Endothelial cell (in vitro differentiated cells): ENCODE data around the gene SIRPB2. TPM values are rescaled to one million over a fixed set of nuclear protein-coding genes. Genes with fewer than 3 reads are reported as not detected.
A peak's percentile ranks its signal among the peaks of the same experiment; 100 is the strongest.

Source experiments
- DNase-seq: peaks from one replicate; pipeline ENCODE4 v3.0.0; 2021; ENCODE audit warnings: low spot score
- H3K27ac Mint-ChIP-seq: one replicate; pipeline ENCODE4 v1.8.0; 2021; ENCODE audit warnings: mixed read lengths, inconsistent platforms; ENCODE audit not compliant: unreplicated experiment
- H3K27me3 Mint-ChIP-seq: one replicate; pipeline ENCODE4 v1.8.0; 2021; ENCODE audit warnings: mild to moderate bottlenecking, moderate library complexity, mixed read lengths, inconsistent platforms; ENCODE audit not compliant: unreplicated experiment
- H3K36me3 Mint-ChIP-seq: one replicate; pipeline ENCODE4 v1.8.0; 2021; ENCODE audit warnings: mild to moderate bottlenecking, low read depth, mixed read lengths, inconsistent platforms; ENCODE audit not compliant: unreplicated experiment
- H3K4me1 Mint-ChIP-seq: one replicate; pipeline ENCODE4 v1.8.0; 2021; ENCODE audit warnings: mild to moderate bottlenecking, mixed read lengths, inconsistent platforms; ENCODE audit not compliant: unreplicated experiment
- H3K4me3 Mint-ChIP-seq: one replicate; pipeline ENCODE4 v1.8.0; 2021; ENCODE audit warnings: mild to moderate bottlenecking, mixed read lengths, inconsistent platforms; ENCODE audit not compliant: unreplicated experiment
- H3K9me3 Mint-ChIP-seq: one replicate; pipeline ENCODE4 v1.8.0; 2021; ENCODE audit warnings: mixed read lengths, inconsistent platforms; ENCODE audit not compliant: unreplicated experiment
- CTCF ChIP-seq: fragments of 200-600 bp; sonication (generic); IDR thresholded peaks from one replicate; pipeline ENCODE4 v1.5.0; 2021; ENCODE audit warnings: antibody characterized with exemption; ENCODE audit not compliant: unreplicated experiment
- total RNA-seq: library from RNA; stranded (reverse); fragmentation: NEBNext Ultra II Directional; extraction: Animal tissue kit (Norgen Biotek cat#: 25700); gene quantifications from one replicate; pipeline ENCODE4 v1.2.1, GENCODE V29; 2021; ENCODE audit not compliant: unreplicated experiment

SIRPB2 gene
- total RNA-seq, 1 donor from 2014 or later, result 41.5 TPM

GRCh38 chr20:1449370-1449769 lies 41.9 kb downstream of the SIRPB2 start:
- no peaks in the 10 kb centered on the region for H3K4me1 Mint-ChIP-seq
- peaks cover 78% of the 10 kb centered on the region for H3K36me3 Mint-ChIP-seq
- no peak overlapping the region for H3K4me3 Mint-ChIP-seq
- DNase-seq, result no peak
- no peak overlapping the region for H3K27ac Mint-ChIP-seq
- no peak for TF ChIP-seq CTCF
- peaks cover 3% of the 10 kb centered on the region for H3K27me3 Mint-ChIP-seq
- H3K9me3 Mint-ChIP-seq, result peaks cover 10% of the 10 kb centered on the region

- no peak for DNase-seq
- no peak overlapping the region for H3K27ac Mint-ChIP-seq
- H3K27me3 Mint-ChIP-seq, result peaks cover 3% of the 10 kb centered on the region
- peaks cover 10% of the 10 kb centered on the region for H3K9me3 Mint-ChIP-seq
- no peaks in the 10 kb centered on the region for H3K4me1 Mint-ChIP-seq
- TF ChIP-seq CTCF, result no peak
- no peak overlapping the region for H3K4me3 Mint-ChIP-seq
- H3K36me3 Mint-ChIP-seq, result peaks cover 76% of the 10 kb centered on the region
These were observed 43.1 kb downstream of the SIRPB2 start for GRCh38 chr20:1448081-1448620.

GRCh38 chr20:1446536-1446935 lies 44.7 kb downstream of the SIRPB2 start:
- H3K27me3 Mint-ChIP-seq, result peaks cover 3% of the 10 kb centered on the region
- no peak overlapping the region for H3K27ac Mint-ChIP-seq
- peaks cover 75% of the 10 kb centered on the region for H3K36me3 Mint-ChIP-seq
- H3K4me1 Mint-ChIP-seq, result no peaks in the 10 kb centered on the region
- H3K9me3 Mint-ChIP-seq, result peaks cover 6% of the 10 kb centered on the region
- no peak for TF ChIP-seq CTCF
- no peak overlapping the region for H3K4me3 Mint-ChIP-seq
- no peak for DNase-seq

- Mint-ChIP-seq H3K36me3 (peaks cover 61% of the 10 kb centered on the region), H3K4me3 (peak overlapping the region; percentile 74), H3K4me1 (peaks cover 7% of the 10 kb centered on the region), H3K27ac (no peak overlapping the region), H3K9me3 (no peaks in the 10 kb centered on the region), H3K27me3 (peaks cover 1% of the 10 kb centered on the region)
- no peak for TF ChIP-seq CTCF
- no peak for DNase-seq
These were observed 48.1 kb downstream of the SIRPB2 start for GRCh38 chr20:1443085-1443484.

- peaks cover 13% of the 10 kb centered on the region for H3K4me1 Mint-ChIP-seq
- H3K27ac Mint-ChIP-seq, result no peak overlapping the region
- peaks cover 53% of the 10 kb centered on the region for H3K36me3 Mint-ChIP-seq
- no peaks in the 10 kb centered on the region for H3K9me3 Mint-ChIP-seq
- no peak for TF ChIP-seq CTCF
- no peak for DNase-seq
- peaks cover 1% of the 10 kb centered on the region for H3K27me3 Mint-ChIP-seq
- peak overlapping the region; percentile 16 for H3K4me3 Mint-ChIP-seq
These were observed 48.9 kb downstream of the SIRPB2 start for GRCh38 chr20:1442304-1442703.
